Glomerular endothelial cell (primary cell): ENCODE results near the gene ZNF439. TPM values are rescaled to one million over a fixed set of nuclear protein-coding genes. Genes with fewer than 3 reads are reported as not detected.
"Not testable (repeated sequence)": the region's sequence is repeated elsewhere in the genome, so short reads cannot be mapped to it uniquely, and the experiment has no call there.

Experiments
- DNase-seq: peaks from one replicate; pipeline ENCODE4 v3.0.0-alpha.2; 2011; ENCODE audit warnings: low read depth, low spot score; ENCODE audit errors: extremely low read depth
- total RNA-seq: library from RNA; depleted of rRNA; stranded (reverse); fragments of >200 nt; gene quantifications from 2 replicates; pipeline ENCODE4 v1.2.3, GENCODE V29; 2015

Gene ZNF439
- total RNA-seq, 1 donor from 2014 or later, result 3.3 TPM

DNA sequence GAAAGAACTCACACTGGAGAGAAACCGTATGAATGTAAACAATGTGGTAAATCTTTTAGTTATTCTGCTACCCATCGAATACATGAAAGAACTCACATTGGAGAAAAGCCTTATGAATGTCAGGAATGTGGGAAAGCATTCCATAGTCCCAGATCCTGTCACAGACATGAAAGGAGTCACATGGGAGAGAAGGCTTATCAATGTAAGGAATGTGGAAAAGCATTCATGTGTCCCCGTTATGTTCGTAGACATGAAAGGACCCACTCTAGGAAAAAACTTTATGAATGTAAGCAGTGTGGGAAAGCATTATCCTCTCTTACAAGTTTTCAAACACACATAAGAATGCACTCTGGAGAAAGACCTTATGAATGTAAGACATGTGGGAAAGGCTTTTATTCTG, 19.2 kb downstream of the ZNF439 start:
- DNase-seq, result not testable (repeated sequence)

GRCh38 chr19:11868188-11868587, 19.7 kb downstream of the ZNF439 start:
- no peak for DNase-seq

DNA sequence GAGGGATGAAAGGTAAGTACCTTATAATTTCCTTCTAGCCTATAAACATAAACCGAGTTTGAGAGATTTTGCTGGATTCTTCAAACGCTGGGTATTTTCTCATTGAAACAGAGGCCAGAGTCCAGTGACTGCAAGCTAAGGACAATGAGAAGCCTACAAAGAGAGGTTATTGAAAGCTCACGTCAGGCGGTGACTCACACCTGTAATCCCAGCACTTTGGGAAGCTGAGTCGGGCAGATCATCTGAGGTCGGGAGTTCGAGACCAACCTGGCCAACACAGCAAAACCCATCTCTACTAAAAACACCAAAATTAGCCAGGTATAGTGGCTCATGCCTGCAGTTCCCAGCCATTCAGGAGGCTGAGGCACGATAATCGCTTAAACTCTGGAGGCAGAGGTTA, 24.1 kb downstream of the ZNF439 start:
- DNase-seq, result no peak

DNA sequence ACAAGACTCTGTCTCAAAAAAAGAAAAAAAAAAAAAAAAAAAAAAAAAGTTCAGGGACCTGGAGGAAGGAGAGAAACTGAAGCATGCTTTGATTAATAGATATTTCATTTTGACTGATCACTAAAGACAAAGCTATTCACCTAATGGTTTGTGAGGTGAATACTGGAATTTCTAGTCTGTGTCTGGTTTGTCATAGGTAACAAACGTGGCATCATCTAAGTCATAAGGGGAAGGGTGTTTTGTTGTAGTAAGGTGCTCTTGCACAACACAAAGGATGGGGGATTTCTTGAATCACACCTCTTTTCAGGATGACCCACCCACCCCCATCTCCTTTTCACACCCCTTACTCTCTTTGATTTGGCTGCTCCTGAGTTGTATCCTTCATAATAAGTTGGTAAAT, 25.2 kb downstream of the ZNF439 start:
- no peak for DNase-seq

GRCh38 chr19:11879687-11880266, 31.3 kb downstream of the ZNF439 start:
- DNase-seq, result not testable (repeated sequence)

- no peak for DNase-seq
These were observed 32.1 kb downstream of the ZNF439 start for GRCh38 chr19:11880598-11880997.

GRCh38 chr19:11881151-11881800, 32.8 kb downstream of the ZNF439 start:
- DNase-seq, result no peak

DNA sequence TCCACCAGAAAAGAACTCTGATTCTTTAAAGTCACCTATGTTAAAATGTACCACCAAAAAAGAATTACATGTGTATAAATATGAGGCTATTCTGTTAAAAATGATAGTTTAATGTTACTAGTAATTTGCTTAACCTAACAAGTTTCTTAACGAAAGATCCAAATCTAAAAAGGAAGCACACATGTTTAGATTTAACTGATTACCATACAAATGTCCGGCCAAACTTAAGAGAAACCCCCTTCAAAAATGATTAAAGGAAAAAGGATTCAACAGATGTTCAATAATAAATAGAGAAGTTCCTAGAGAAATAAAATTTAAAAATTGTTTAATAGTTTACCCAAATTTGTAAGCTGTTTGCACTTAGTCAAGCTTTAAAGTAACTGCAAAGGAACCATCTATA, 34.1 kb downstream of the ZNF439 start:
- no peak for DNase-seq

DNA sequence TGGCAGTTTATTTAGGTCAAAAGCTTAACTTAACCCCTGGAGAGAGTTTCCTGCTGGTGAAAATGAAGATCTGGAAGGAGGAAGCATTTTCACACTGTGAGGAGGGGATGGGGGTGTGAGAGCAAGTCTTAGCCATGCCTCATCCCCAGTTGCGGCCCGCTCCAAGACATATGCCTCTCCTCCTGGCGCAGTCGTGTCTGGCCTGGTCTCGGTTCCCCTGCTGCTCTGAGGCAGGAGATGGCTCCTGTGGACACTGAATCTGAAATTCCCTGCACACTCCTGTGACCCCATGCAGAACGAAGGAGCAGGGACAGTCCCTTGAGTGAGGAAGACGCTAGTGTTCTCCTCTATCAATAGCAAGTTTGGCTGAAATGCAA, 38.7 kb downstream of the ZNF439 start:
- no peak for DNase-seq

GRCh38 chr19:11887611-11888531, 39.3 kb downstream of the ZNF439 start, which contains the start of gene ZNF69:
ZNF69 (plus strand) TSS chr19:11887782; CDS start chr19:11887924, 142 bp downstream.
- no peak for DNase-seq

GRCh38 chr19:11889901-11890300, 41.4 kb downstream of the ZNF439 start:
- DNase-seq, result not testable (repeated sequence)

GRCh38 chr19:11890634-11891033, 42.1 kb downstream of the ZNF439 start:
- no peak for DNase-seq

GRCh38 chr19:11894851-11895250, 46.3 kb downstream of the ZNF439 start:
- no peak for DNase-seq

- no peak for DNase-seq
These were observed 53.7 kb downstream of the ZNF439 start for GRCh38 chr19:11902228-11902627.

DNA sequence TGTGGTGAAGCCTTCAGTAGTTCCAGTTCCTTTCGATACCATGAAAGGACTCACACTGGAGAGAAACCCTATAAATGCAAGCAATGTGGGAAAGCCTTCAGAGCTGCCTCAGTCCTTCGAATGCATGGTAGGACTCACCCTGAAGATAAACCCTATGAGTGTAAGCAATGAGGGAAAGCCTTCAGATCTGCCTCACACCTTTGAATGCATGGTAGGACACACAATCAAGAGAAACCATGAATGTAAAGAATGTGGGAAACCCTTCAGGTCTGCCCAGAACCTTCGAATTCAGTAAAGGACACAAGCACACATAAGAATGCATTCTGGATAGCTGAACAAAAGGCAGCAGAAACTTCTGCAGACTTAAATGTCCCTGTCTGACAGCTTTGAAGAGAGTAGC, 57.4 kb downstream of the ZNF439 start:
- no peak for DNase-seq

DNA sequence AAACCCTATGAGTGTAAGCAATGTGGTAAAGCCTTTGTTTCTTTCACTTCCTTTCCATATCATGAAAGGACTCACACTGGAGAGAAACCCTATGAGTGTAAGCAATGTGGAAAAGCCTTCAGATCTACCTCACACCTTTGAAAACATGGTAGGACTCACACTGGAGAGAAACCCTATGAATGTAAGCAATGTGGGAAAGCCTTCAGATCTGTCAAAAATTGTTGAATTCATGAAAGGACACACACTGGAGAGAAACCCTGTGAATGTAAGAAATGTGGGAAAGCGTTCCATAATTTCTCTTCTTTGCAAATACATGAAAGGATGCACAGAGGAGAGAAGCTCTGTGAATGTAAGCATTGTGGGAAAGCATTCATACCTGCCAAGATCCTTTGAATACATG, 63.4 kb downstream of the ZNF439 start:
- not testable (repeated sequence) for DNase-seq

DNA sequence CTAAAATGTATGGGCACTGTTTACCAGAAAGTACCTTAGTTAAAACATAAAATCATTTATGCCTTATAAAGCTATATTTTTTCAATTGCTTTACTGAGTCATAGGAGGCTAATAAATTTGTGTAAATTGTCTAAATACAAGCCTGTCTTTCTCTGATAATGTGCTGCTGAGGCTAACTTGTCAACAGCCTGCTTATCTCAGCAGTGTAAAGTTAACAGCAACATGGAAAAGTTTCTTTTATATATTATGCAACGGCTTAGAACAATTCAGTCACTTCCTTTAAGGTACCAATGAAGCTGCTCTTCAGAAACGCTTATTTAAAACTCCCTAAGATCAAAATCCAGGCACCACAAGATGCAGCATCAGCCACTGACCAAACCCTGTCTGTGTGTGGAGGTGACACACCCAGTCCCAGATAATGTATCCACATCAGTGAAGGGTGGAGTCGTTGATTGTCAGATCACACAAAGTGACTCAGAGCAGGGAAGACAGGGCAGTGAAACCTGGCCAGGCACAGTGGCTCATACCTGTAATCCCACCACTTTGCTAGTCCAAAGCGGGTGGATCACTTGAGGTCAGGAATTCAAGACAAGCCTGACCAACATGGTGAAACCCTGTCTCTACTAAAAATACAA, 66.0 kb downstream of the ZNF439 start:
- DNase-seq, result not testable (repeated sequence)
